Astrocyte of the spinal cord (primary cell): ENCODE data around the gene WDR45B.
"Not testable (repeated sequence)": the region's sequence is repeated elsewhere in the genome, so short reads cannot be mapped to it uniquely, and the experiment has no call there.

ENCODE experiments used
- DNase-seq: peaks from one replicate; pipeline ENCODE4 v3.0.0; 2011; ENCODE audit warnings: low read depth, low spot score
- H3K4me3 ChIP-seq: 2 replicates; pipeline ENCODE4 v1.5.1; 2011; ENCODE audit warnings: low read depth, mild to moderate bottlenecking, low read length, moderate library complexity
- in situ Hi-C: cut with HindIII; loops from 2 replicates; pipeline ENCODE4 v1.10.0; 2017; ENCODE audit warnings: low sequenced_read_pairs
- TF ChIP-seq, protein P1 (sequence below): IDR thresholded peaks from 2 replicates; pipeline ENCODE4 v1.5.1; 2012; ENCODE audit warnings: low read depth, mild to moderate bottlenecking, low read length, inconsistent platforms

The WDR45B gene

GRCh38 chr17:82587234-82588086 is 60.8 kb downstream of the WDR45B start:
- no peak overlapping the region for H3K4me3 ChIP-seq
- in situ Hi-C loops, result no loop called here
- TF ChIP-seq, protein P1, sequence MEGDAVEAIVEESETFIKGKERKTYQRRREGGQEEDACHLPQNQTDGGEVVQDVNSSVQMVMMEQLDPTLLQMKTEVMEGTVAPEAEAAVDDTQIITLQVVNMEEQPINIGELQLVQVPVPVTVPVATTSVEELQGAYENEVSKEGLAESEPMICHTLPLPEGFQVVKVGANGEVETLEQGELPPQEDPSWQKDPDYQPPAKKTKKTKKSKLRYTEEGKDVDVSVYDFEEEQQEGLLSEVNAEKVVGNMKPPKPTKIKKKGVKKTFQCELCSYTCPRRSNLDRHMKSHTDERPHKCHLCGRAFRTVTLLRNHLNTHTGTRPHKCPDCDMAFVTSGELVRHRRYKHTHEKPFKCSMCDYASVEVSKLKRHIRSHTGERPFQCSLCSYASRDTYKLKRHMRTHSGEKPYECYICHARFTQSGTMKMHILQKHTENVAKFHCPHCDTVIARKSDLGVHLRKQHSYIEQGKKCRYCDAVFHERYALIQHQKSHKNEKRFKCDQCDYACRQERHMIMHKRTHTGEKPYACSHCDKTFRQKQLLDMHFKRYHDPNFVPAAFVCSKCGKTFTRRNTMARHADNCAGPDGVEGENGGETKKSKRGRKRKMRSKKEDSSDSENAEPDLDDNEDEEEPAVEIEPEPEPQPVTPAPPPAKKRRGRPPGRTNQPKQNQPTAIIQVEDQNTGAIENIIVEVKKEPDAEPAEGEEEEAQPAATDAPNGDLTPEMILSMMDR, result no peak
- no peak for DNase-seq

DNA sequence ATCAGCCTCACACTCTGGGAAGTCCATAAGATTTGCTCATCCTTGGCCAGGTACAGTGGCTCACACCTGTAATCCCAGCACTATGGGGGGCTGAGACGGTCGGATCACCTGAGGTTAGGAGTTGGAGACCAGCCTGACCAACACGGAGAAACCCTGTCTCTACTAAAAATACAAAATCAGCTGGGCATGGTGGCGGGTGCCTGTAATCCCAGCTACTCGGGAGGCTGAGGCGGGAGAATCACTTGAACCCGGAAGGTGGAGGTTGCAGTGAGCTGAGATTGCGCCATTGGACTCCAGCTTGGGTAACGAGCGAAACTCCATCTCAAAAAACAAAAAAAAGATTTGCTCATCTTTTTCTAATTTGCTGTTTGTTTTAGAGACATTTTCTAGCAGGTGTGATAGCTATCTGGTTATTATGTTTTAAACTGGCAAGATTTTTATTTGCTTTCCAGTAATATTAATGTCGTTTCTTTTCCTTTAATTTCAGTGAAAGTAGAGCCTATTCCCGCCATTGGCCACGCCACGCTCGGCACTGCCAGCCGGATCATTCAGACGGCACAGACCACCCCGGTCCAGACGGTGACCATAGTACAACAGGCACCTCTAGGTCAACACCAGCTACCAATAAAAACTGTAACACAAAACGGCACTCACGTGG is 61.5 kb downstream of the WDR45B start:
- no peak for DNase-seq

DNA sequence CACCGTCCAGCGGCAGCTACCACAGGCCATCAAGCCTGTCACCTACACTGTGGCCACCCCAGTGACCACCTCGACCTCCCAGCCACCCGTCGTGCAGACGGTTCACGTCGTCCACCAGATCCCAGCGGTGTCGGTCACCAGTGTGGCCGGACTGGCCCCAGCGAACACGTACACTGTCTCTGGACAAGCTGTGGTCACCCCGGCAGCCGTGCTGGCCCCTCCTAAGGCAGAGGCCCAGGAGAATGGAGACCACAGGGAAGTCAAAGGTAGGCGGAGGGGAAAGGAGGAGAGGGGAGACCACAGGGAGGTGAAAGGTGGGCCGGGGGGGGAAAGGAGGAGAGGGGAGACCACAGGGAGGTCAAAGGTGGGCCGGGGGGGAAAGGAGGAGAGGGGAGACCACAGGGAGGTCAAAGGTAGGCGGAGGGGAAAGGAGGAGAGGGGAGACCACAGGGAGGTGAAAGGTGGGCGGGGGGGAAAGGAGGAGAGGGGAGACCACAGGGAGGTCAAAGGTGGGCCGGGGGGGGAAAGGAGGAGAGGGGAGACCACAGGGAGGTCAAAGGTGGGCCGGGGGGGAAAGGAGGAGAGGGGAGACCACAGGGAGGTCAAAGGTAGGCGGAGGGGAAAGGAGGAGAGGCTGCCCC is 62.2 kb downstream of the WDR45B start:
- DNase-seq, result peak; percentile 54
- H3K4me3 ChIP-seq, in situ Hi-C loops: not testable (repeated sequence)

More for the DNA sequence above, 61.5 kb downstream of the WDR45B start:
- in situ Hi-C loops, result no loop called here
- TF ChIP-seq, protein P1, result no peak
- no peak overlapping the region for H3K4me3 ChIP-seq

GRCh38 chr17:82583720-82584234 is 64.5 kb downstream of the WDR45B start:
- no peak overlapping the region for H3K4me3 ChIP-seq
- in situ Hi-C loops, result no loop called here
- DNase-seq, result no peak
- TF ChIP-seq, protein P1, result no peak

DNA sequence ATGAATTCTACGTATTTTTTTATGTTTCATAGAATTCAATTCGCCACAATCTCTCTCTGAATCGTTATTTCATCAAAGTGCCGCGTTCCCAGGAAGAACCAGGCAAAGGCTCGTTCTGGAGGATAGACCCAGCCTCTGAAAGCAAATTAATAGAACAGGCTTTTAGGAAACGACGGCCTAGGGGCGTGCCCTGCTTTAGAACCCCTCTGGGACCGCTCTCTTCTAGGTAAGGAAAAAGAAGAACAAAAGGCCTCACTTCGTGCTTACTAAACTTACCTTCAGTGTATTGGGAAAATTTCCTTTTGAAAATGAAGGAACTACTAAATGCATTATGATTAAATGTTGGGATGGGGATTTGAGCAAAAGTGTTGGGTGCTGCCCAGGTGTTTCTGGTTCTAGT is 65.5 kb downstream of the WDR45B start:
- no peak overlapping the region for H3K4me3 ChIP-seq
- DNase-seq, result no peak
- TF ChIP-seq, protein P1, result no peak
- in situ Hi-C loops, result no loop called here

GRCh38 chr17:82582213-82582612 is 66.0 kb downstream of the WDR45B start:
- DNase-seq, result peak; percentile 46
- H3K4me3 ChIP-seq, result no peak overlapping the region
- in situ Hi-C loops, result no loop called here
- TF ChIP-seq, protein P1, result no peak

- H3K4me3 ChIP-seq, DNase-seq, in situ Hi-C loops: not testable (repeated sequence)
Measured at GRCh38 chr17:82579969-82580368, 68.3 kb downstream of the WDR45B start.
